GM12864 (cell line): ENCODE results near the gene SLC29A3.

Experiments
- DNase-seq: peaks from one replicate; pipeline ENCODE4 v3.0.0-alpha.2; 2011; ENCODE audit warnings: low read depth
- H3K4me3 ChIP-seq: 2 replicates; pipeline ENCODE4 v1.5.1; 2011; ENCODE audit warnings: mild to moderate bottlenecking, low read depth, low read length, control low read depth
- TF ChIP-seq, protein P1 (sequence below): IDR thresholded peaks from 2 replicates; pipeline ENCODE4 v1.5.1; 2011; ENCODE audit warnings: low read depth, mild to moderate bottlenecking, moderate library complexity, low read length, control low read depth, inconsistent platforms; ENCODE audit errors: missing control alignments

SLC29A3 gene

DNA sequence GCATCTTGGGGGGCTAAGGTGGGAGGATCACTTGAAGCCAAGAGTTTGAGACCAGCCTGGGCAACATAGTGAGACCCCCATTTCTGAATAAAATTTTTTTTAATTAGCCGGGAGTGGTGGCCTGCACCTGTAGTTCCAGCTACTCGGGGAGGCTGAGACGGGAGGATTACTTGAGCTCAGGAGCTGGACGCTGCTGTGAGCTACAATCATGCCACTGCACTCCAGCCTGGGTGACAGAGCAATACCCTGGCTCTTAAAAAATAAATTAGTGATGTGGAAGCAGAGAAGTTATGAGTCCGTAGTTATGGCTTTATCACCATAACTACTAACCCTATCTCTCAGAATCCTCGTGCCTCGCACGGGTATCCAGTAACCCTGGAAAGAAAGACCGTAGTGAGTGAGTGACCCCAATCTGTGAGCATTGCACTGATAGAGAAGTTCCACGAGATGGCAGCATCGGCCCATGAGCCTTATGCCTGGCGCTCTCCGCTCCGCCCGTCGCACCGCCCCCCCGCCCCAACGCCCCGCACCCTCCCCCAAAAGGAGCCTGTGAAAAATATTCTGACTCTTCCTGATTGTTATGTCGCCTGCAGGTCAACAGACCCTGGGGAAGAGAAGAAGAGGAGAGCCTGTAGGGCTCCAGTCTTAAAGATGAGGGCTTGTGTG, 4.9 kb upstream of the SLC29A3 start:
- TF ChIP-seq, protein P1, sequence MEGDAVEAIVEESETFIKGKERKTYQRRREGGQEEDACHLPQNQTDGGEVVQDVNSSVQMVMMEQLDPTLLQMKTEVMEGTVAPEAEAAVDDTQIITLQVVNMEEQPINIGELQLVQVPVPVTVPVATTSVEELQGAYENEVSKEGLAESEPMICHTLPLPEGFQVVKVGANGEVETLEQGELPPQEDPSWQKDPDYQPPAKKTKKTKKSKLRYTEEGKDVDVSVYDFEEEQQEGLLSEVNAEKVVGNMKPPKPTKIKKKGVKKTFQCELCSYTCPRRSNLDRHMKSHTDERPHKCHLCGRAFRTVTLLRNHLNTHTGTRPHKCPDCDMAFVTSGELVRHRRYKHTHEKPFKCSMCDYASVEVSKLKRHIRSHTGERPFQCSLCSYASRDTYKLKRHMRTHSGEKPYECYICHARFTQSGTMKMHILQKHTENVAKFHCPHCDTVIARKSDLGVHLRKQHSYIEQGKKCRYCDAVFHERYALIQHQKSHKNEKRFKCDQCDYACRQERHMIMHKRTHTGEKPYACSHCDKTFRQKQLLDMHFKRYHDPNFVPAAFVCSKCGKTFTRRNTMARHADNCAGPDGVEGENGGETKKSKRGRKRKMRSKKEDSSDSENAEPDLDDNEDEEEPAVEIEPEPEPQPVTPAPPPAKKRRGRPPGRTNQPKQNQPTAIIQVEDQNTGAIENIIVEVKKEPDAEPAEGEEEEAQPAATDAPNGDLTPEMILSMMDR: peak; percentile 90
- H3K4me3 ChIP-seq: no peak overlapping the region
- DNase-seq: no peak

DNA sequence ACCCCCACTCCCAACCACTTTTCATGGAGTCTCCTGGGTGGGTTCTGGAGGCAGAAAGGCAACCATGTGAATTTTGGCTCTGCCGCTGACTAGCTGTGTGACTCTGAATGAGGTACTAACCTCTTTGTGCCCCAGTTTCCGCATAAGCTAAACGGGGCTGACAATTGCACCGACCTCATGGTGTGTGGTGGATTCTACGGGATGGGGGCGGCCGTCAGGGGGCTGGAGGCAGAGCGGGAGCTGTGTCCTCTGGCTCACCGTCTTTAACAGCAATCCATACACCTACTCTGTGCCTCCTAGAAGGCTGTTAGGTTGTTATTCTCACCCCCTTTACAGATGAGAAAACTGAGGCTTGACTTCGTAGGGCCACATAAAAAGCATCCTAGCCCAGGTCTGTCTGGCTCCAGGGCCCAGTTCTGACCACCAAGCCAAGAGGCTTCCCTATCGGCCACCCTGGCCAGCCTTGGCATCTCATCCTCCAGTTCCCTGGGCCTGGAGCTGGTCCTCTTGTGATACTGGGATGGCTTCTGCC, 4.3 kb upstream of the SLC29A3 start:
- no peak for DNase-seq
- H3K4me3 ChIP-seq: no peak overlapping the region
- TF ChIP-seq, protein P1: no peak

DNA sequence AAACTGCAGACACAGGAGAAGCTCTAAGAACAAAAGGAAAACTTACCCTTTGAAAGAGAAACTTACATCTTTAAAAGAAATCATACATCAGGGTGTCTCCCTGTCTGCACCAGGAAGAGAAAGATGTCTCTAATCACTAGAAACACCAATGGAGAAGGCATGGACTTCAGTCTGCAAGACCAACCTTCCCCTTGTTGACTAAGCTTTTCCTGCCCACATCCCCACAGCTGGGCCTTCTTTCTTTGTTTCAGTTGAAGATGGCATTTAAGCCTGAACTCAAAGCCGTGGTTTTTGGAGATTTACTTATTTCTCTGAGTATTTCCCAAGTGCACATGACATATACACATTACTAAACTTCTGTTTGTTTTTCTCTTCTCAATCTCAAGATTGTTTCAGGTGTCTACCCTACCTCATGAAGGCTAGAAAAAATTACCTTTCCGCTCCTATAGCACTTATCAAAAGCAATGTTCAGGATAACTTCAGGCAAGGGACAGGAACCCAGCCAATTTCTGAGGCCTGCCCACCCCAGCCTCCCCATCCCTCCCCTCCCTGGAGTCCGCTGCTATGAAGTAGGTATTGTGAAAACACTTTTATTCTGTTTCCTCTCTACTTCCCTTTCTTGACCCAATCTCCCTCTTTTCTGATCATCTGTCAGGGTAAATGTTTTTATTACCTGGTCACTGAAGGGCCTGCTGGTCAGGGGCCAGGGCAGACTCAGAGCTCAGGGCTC, 2.8 kb upstream of the SLC29A3 start:
- H3K4me3 ChIP-seq: no peak overlapping the region
- no peak for DNase-seq
- TF ChIP-seq, protein P1: no peak

DNA sequence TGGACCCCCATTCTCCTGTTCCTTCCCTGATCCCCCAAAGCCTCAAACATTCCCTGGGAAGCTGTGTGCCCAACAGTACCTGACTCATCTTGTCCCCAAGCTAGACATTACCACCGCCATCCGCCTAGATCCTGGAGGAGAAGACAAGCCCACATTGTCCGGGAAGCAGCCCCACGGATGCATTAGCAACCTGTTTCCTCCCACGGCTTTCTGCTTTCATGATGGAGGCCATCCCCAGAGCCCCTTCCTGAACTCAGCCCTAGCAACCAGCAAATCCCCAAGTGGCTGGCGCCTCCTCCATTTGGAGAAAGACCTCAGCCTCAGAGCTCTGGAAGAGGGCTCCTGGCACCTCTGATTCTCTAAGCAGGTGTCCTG, 2.3 kb upstream of the SLC29A3 start:
- no peak for DNase-seq
- H3K4me3 ChIP-seq: no peak overlapping the region
- TF ChIP-seq, protein P1: no peak

DNA sequence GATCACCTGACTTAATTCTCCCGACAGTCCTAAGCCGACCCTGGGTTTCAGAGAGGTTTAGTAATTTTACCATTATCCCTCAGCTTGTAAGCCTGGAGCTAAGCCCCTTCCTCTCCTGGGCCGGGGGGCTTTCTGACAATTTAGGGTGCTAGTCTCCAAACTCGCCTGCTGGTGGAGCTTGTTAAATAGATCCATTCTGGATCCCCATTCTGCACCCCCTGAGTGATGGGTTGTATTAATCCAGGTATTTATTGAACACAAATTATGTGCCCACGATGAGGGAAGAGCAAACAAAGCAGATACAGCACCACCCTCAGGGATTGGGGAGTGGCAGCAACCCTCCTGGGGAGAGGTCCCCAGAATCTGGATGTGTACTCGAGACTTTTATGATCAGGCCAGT, 1.3 kb upstream of the SLC29A3 start:
- H3K4me3 ChIP-seq: no peak overlapping the region
- TF ChIP-seq, protein P1: no peak
- DNase-seq: no peak

DNA sequence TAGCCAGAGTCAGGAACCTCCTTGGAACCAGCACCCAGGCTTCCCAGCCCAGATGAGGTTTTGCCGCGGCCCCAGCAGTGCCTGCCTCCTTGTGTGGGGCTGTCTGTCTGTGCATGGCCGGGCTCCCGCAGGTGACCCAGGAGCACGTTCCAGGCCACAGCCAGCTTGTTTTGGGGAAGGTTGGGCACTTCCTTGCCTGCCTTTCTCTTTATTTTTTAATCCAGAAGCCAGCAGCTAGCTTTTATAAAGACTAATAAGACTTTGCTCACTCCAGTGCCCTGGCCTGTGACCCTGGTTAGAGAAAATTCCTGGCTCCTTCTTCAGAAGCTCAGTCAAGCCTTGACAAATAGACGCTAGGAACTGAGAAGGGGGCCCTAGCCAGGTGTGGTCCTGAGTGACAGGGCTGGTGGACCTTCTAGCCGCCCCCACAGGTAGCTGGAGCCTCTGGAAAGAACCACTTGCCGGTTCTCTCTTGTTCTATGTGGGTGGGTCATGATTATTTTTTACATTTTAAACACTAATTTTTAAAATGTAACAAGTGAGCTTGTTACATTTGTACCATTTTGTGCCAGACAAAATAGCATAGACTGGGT, 837 bp downstream of the SLC29A3 start:
- no peak for DNase-seq
- peak overlapping the region; percentile 74 for H3K4me3 ChIP-seq
- TF ChIP-seq, protein P1: no peak

DNA sequence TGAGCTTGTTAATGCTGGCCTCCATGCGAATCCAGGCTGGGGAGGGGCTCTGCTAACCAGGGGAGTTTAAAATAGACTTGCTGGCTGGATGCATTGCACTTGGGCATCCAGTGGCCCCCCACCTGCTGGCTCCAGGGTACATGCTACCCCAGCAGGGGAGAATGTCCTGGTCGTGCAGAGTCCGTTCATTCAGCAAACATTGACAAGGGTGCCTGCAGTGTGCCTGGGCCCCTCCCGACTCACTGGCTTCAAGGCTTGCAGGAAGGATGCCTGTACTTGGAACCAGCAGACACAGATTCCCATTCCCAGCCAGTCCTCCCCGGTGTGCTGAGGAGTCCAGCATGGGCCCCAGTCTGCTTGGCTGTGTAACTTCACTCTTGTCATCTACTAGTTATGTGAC, 1.5 kb downstream of the SLC29A3 start:
- TF ChIP-seq, protein P1: no peak
- H3K4me3 ChIP-seq: no peak overlapping the region
- no peak for DNase-seq
